Testis (tissue), 2 donors: ENCODE measurements around the gene SLC9A8.

Experiments used
- CTCF ChIP-seq, 3 experiments: fragments of 450-650 bp in 2 of 3; fragments of 200-600 bp in 1 of 3; sonication (generic) in 1 of 3; IDR thresholded peaks; one replicate each; pipeline ENCODE4 v1.5.1; 2016 to 2019; ENCODE audit warnings: antibody characterized with exemption in 3 of 3, mild to moderate bottlenecking in 2 of 3, moderate library complexity in 1 of 3
- POLR2A ChIP-seq: fragments of 450-650 bp; IDR thresholded peaks from one replicate; pipeline ENCODE4 v1.6.1; 2017; ENCODE audit warnings: antibody characterized with exemption, mild to moderate bottlenecking, moderate library complexity

GRCh38 chr20:49786196-49786595 lies 26.4 kb upstream of the SLC9A8 start:
- TF ChIP-seq CTCF (IDR thresholded peaks at IDR 0.05) (no peak), POLR2A (no peak)
